Calu3 (cell line): Measurements from ENCODE around the gene TRPV6. TPM values are rescaled to one million over a fixed set of nuclear protein-coding genes. Genes with fewer than 3 reads are reported as not detected.

Experiments used
- BruUV-seq: library from RNA; stranded (reverse); fragments of 400-500 nt; replicated peaks from 2 replicates; lab custom pipeline; 2021; lab: Mats Ljungman, UMichigan
- CTCF ChIA-PET: fragments of 300-600 bp; sonication (Branson Sonifier 250); formaldehyde crosslinking; loops from one replicate; lab custom pipeline; 2022; ENCODE audit warnings: antibody characterized with exemption; lab: Charles Lee
- DNase-seq: peaks from one replicate; pipeline ENCODE4 v3.0.0; 2022
- H3K27ac Mint-ChIP-seq: one replicate; pipeline ENCODE4 v1.8.0; 2022; ENCODE audit warnings: mixed read lengths; ENCODE audit not compliant: unreplicated experiment
- H3K27me3 Mint-ChIP-seq: one replicate; pipeline ENCODE4 v1.8.0; 2022; ENCODE audit warnings: mixed read lengths; ENCODE audit not compliant: unreplicated experiment
- H3K36me3 Mint-ChIP-seq: one replicate; pipeline ENCODE4 v1.8.0; 2022; ENCODE audit warnings: mild to moderate bottlenecking, moderate library complexity, mixed read lengths; ENCODE audit not compliant: insufficient read depth, unreplicated experiment
- H3K4me1 Mint-ChIP-seq: one replicate; pipeline ENCODE4 v1.8.0; 2022; ENCODE audit warnings: mild to moderate bottlenecking, low read depth, mixed read lengths; ENCODE audit not compliant: unreplicated experiment
- H3K4me3 Mint-ChIP-seq: one replicate; pipeline ENCODE4 v1.8.0; 2022; ENCODE audit warnings: mild to moderate bottlenecking, low read depth, moderate library complexity, mixed read lengths; ENCODE audit not compliant: unreplicated experiment
- H3K9me3 Mint-ChIP-seq: one replicate; pipeline ENCODE4 v1.8.0; 2022; ENCODE audit warnings: low read depth, mixed read lengths; ENCODE audit not compliant: unreplicated experiment
- CTCF ChIP-seq: fragments of 200-600 bp; IDR thresholded peaks from one replicate; pipeline ENCODE4 v1.8.0; 2022; ENCODE audit warnings: antibody characterized with exemption; ENCODE audit not compliant: unreplicated experiment
- intact Hi-C: fragments of 100-400 bp; cut with micrococcal nuclease; formaldehyde crosslinking; loops from one replicate; pipeline ENCODE4 v1.10.0; 2022; ENCODE audit not compliant: unreplicated experiment
- total RNA-seq: library from RNA; stranded (reverse); gene quantifications from 2 replicates; pipeline ENCODE4 v1.2.3, GENCODE V29; 2022

The TRPV6 gene
- total RNA-seq, 1 experiment from 2014 or later = 1.7 TPM

GRCh38 chr7:142836426-142836825 lies 49.1 kb downstream of the TRPV6 start:
- no peak for DNase-seq
- Mint-ChIP-seq H3K36me3 (no peaks in the 10 kb centered on the region), H3K4me3 (no peak overlapping the region), H3K9me3 (no peaks in the 10 kb centered on the region), H3K4me1 (no peaks in the 10 kb centered on the region), H3K27me3 (peaks cover 32% of the 10 kb centered on the region), H3K27ac (no peak overlapping the region)
- intact Hi-C loops = no loop called here
- TF ChIP-seq CTCF = no peak
- CTCF ChIA-PET = no interaction called here
- BruUV-seq = no TSS peak

- Mint-ChIP-seq H3K4me3 (no peak overlapping the region), H3K4me1 (no peaks in the 10 kb centered on the region), H3K27ac (no peak overlapping the region), H3K9me3 (no peaks in the 10 kb centered on the region), H3K27me3 (peaks cover 41% of the 10 kb centered on the region), H3K36me3 (no peaks in the 10 kb centered on the region)
- intact Hi-C loops = no loop called here
- CTCF ChIA-PET = no interaction called here
- BruUV-seq = no TSS peak
- TF ChIP-seq CTCF = no peak
- no peak for DNase-seq
Measured at GRCh38 chr7:142835487-142835886, 50.1 kb downstream of the TRPV6 start.

GRCh38 chr7:142833174-142834048 lies 52.1 kb downstream of the TRPV6 start:
- Mint-ChIP-seq H3K36me3 (no peaks in the 10 kb centered on the region), H3K4me1 (no peaks in the 10 kb centered on the region), H3K4me3 (no peak overlapping the region), H3K27ac (no peak overlapping the region), H3K9me3 (no peaks in the 10 kb centered on the region), H3K27me3 (peaks cover 53% of the 10 kb centered on the region)
- no peak for TF ChIP-seq CTCF
- intact Hi-C loops = no loop called here
- DNase-seq = no peak
- BruUV-seq = no TSS peak
- CTCF ChIA-PET = no interaction called here

GRCh38 chr7:142832417-142832816 lies 53.1 kb downstream of the TRPV6 start:
- no TSS peak for BruUV-seq
- Mint-ChIP-seq H3K27ac (no peak overlapping the region), H3K4me3 (no peak overlapping the region), H3K27me3 (peaks cover 63% of the 10 kb centered on the region), H3K36me3 (no peaks in the 10 kb centered on the region), H3K9me3 (no peaks in the 10 kb centered on the region), H3K4me1 (no peaks in the 10 kb centered on the region)
- intact Hi-C loops = no loop called here
- DNase-seq = no peak
- no peak for TF ChIP-seq CTCF
- CTCF ChIA-PET = no interaction called here
